ENCODE data around the gene RNF43.

Gene RNF43

GRCh38 chr17:58380207-58381123 is 36.9 kb downstream of the RNF43 start:
- DNase-seq, result no peak

GRCh38 chr17:58379511-58379824 is 37.9 kb downstream of the RNF43 start:
- no peak for DNase-seq

GRCh38 chr17:58378733-58379510 is 38.4 kb downstream of the RNF43 start:
- no peak for DNase-seq

- DNase-seq, result no peak
Measured at GRCh38 chr17:58377661-58378060, 39.7 kb downstream of the RNF43 start.

- no peak for DNase-seq
Measured at GRCh38 chr17:58377093-58377601, 40.2 kb downstream of the RNF43 start.

GRCh38 chr17:58376472-58377000 is 40.8 kb downstream of the RNF43 start:
- no peak for DNase-seq

- DNase-seq, result no peak
Measured at GRCh38 chr17:58375811-58376210, 41.5 kb downstream of the RNF43 start.

- no peak for DNase-seq
Measured at GRCh38 chr17:58375256-58375655, 42.1 kb downstream of the RNF43 start.

- DNase-seq, result no peak
Measured at GRCh38 chr17:58373923-58374322, 43.4 kb downstream of the RNF43 start.

- DNase-seq, result no peak
Measured at GRCh38 chr17:58373003-58373402, 44.3 kb downstream of the RNF43 start.

GRCh38 chr17:58371300-58371950 is 45.9 kb downstream of the RNF43 start:
- DNase-seq, result no peak

GRCh38 chr17:58370716-58371115 is 46.6 kb downstream of the RNF43 start:
- no peak for DNase-seq

- DNase-seq, result no peak
Measured at GRCh38 chr17:58370309-58370708, 47.0 kb downstream of the RNF43 start.

- DNase-seq, result no peak
Measured at GRCh38 chr17:58369214-58370031, 47.9 kb downstream of the RNF43 start.

GRCh38 chr17:58368860-58369213 is 48.5 kb downstream of the RNF43 start:
- DNase-seq, result no peak
